SIG-M5 treated with dmso at 0.1 percent for 504 hours (cell line): ENCODE measurements around the gene HTT.

ENCODE experiments used
- DNase-seq: peaks from one replicate; lab custom pipeline; 2025; ENCODE audit not compliant: unreplicated experiment; lab: John Stamatoyannopoulos, UW

The HTT gene

GRCh38 chr4:3247399-3248177 is 173.1 kb downstream of the HTT start:
- no peak for DNase-seq

- DNase-seq: no peak
These were observed 173.6 kb downstream of the HTT start for GRCh38 chr4:3248178-3248480.

GRCh38 chr4:3248811-3249661 is 174.6 kb downstream of the HTT start, which contains the start of gene MSANTD1:
TSS of gene MSANTD1 (plus strand) at chr4:3249159. CDS start at chr4:3249223, 64 bp downstream.
- DNase-seq: no peak

GRCh38 chr4:3249711-3250437 is 175.4 kb downstream of the HTT start:
- no peak for DNase-seq

- DNase-seq: no peak
These were observed 176.0 kb downstream of the HTT start for GRCh38 chr4:3250438-3250955.

GRCh38 chr4:3250956-3251690 is 176.6 kb downstream of the HTT start:
- no peak for DNase-seq

- no peak for DNase-seq
These were observed 177.4 kb downstream of the HTT start for GRCh38 chr4:3251691-3252479.

- DNase-seq: no peak
These were observed 178.0 kb downstream of the HTT start for GRCh38 chr4:3252480-3252828.

GRCh38 chr4:3252831-3253641 is 178.6 kb downstream of the HTT start:
- DNase-seq: no peak

- no peak for DNase-seq
These were observed 179.3 kb downstream of the HTT start for GRCh38 chr4:3253808-3254207.

- no peak for DNase-seq
These were observed 180.0 kb downstream of the HTT start for GRCh38 chr4:3254302-3255131.

- DNase-seq: no peak
These were observed 181.2 kb downstream of the HTT start for GRCh38 chr4:3255611-3256186.

GRCh38 chr4:3256230-3257102 is 182.0 kb downstream of the HTT start:
- DNase-seq: no peak

GRCh38 chr4:3257103-3257555 is 182.6 kb downstream of the HTT start:
- no peak for DNase-seq

- no peak for DNase-seq
These were observed 183.3 kb downstream of the HTT start for GRCh38 chr4:3257556-3258482.
